Midbrain (tissue), 1 donor: ENCODE results near the gene ASGR2.
"Not testable (repeated sequence)": the region's sequence is repeated elsewhere in the genome, so short reads cannot be mapped to it uniquely, and the experiment has no call there.

Source experiments
- DNase-seq: peaks from one replicate; lab custom pipeline; 2025; lab: John Stamatoyannopoulos, UW

Gene ASGR2

DNA sequence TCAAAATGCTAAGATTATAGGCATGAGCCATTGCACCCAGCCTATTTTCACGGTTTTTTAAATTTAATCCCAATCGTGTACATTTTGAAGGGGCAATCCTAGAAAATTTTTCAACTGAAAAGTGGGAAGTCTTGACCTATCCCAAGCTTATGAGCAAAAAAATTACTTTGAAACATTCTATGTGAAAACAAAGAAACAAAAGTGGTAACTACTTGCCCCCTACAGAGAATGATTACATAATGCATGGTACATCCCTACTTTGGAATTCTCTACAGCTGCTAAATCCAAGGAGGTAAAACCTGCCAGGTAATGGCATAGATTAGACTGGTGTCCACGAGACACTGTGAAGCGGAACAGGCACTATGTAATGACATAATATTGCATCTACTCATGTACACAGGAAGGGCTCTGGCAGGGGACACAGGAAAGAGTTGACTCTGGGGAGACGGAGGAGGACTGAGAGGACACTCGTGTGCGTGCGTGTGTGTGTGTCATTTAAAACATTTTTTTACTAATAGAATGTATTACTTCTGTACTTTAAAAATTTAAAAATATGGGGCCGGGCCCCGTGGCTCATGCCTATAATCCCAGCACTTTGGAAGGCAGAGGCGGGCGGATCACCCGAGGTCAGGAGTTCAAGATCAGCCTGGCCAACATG lies 15.7 kb downstream of the ASGR2 start:
- no peak for DNase-seq

GRCh38 chr17:7097940-7098339 lies 16.7 kb downstream of the ASGR2 start:
- DNase-seq: no peak

DNA sequence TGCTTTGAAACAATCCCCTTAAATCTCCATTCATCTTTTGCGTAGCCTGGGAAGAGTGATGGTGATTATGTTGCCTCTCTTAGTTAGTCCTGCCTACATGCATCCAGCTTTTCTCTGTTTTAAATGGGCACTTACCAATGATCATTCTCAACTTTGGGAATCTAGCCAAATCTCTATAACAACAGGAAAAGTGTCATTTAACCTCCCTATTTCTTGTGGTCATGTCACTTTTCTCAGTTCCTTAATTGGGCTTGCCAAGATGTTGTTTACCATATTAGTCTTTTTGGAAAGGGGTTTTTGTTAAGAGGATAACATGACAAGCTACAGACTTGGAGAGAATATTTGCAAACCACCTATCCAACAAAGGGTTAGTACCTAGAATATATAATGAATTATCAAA lies 19.0 kb downstream of the ASGR2 start:
- DNase-seq: no peak

- no peak for DNase-seq
These were observed 20.0 kb downstream of the ASGR2 start for GRCh38 chr17:7094652-7095019.

- not testable (repeated sequence) for DNase-seq
These were observed 23.2 kb downstream of the ASGR2 start for GRCh38 chr17:7091311-7092005.

DNA sequence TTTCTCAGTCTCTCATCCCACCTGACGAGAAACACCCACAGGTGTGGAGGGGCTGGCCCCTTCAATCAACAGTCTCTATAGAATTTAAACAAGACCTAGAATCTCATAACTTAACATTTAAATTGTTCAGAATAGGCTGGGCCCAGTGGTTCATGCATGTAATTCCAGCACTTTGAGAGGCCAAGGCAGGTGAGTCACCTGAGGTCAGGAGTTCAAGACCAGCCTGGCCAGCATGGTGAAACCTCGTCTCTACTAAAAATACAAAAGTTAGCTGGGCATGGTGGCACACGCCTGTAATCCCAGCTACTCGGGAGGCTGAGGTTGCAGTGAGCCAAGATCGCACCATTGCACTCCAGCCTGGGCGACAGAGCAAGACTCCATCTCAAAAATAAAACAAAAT lies 25.1 kb downstream of the ASGR2 start:
- DNase-seq: not testable (repeated sequence)

- not testable (repeated sequence) for DNase-seq
These were observed 26.2 kb downstream of the ASGR2 start for GRCh38 chr17:7088442-7088841.

DNA sequence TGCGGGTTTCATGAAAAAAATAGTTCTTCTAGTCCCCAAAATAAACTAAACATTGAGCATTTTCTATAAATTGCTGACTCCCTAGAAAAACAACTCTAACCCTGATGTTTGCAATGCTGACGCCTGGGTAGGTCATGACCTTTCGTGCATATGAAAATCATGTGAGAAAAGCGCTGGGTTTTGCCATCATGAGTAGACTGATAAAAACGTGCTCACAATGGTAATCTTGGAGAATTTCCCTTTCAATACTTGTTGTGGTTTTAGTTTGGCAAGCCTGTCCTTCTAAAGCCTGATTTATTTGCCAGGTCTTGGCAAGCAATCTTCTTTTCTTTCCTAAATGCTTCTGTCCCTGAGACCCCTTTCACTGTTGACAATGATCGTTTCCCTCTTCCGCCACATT lies 30.5 kb downstream of the ASGR2 start:
- no peak for DNase-seq

- no peak for DNase-seq
These were observed 31.0 kb downstream of the ASGR2 start for GRCh38 chr17:7083592-7083991.

DNA sequence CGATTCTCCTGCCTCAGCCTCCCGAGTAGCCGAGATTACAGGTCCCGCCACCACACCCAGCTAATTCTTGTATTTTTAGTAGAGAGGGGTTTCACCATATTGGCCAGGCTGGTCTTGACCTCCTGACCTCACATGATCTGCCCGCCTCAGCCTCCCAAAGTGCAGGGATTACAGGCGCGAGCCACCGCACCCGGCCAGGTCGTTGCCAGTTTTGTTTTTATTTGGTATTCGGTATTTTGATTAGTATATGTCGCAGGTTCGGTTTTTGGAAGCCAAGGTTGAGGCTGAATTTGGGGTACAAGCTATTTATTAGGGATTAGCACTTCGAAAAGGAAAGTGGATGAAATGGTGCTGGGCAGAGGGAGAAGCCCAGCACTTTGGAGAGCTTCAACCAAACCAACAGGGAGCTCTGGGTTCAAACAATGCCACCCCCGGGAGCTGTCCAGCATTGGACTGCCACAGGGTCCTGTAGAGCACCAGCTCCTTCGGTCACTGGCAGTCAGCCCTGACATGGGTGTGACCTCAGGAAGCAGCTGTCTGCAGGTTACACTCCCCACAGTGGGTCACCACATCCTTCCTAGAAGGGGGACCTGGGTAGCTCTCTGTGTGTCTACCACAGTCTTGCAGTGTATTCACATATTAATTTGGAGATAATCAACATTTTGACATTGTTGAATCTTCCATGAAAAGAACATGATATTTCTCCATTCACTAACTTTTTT lies 33.1 kb downstream of the ASGR2 start:
- DNase-seq: no peak

DNA sequence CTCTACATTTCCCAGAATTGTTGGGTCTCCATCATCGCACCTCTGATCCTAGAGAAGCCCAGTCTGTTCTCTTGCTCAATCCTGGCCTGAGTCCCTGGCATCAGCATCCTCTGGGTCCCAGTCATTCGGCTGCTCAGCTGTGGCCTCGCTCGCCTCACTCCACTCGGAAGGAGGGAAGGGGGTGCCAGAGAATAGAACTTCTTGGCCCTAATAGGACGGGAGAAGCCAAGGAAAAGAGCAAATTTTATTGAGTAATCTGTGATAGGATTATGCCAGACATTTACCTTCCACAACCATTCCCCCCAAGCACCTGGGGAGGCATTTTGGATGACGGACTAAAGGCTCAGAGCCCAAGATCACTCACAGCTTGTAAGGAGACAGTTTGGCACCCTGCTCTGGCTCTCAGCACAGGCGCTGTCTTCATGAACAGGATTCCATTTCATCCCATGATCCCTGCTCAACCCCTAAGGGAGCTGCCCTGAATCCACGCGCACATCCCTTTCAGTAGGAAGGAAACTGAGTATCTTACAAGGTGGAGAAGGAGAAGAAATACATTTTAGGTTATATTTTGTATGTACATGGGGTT lies 34.1 kb downstream of the ASGR2 start:
- no peak for DNase-seq

- no peak for DNase-seq
These were observed 34.8 kb downstream of the ASGR2 start, which contains the start of gene CLEC10A for GRCh38 chr17:7079581-7080455. CLEC10A (minus strand) TSS chr17:7080251; CDS start chr17:7078812, 1,439 bp downstream.

DNA sequence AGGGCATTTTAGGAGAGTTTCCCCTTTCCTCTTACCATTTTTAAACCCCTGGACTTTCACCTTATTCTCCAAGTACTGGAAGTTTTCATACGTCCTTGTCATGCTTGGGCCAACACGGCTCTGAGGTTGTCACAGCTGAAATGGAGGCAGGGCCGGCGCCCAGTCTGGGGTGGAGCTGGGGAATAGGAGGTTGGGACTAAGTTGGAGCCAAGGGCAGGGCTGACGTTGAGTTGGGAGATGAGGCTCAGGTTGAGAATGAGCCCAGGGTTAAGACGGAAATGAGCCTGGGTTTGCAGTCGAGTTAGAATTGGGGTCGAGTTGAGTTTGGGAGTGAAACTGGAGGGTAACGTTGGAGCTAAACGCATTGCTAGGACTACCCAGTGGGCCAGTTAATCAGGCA lies 35.9 kb downstream of the ASGR2 start:
- no peak for DNase-seq

DNA sequence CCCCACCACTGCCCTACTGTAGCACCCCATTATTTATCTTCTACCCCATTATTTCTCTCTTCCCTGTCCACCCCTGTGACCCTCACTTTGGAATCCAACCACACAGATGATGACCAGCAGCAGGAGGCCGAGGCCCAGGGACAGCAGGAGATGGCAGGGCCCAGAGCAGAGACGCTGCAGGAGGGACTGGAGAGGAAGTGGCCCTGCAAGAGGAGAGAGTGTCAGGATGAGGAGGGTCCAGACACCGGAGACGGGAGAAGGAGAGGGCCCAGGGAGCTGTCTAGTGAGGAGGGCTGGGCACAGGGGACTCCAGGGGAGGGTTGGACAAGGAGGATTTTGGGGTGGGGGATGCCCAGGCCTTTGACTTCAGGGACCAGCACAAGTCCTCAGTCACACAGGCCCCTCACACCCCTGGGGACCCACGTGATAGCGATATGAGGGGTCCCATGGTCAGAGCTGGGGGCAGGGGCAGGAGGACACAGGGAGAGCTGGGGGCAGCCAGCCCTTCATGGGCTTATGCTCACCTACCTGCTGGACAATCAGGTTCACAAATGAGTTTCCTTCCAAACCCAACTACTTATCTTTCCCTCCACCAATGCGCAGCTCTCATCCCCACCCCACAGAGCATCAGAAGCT lies 36.6 kb downstream of the ASGR2 start:
- no peak for DNase-seq

DNA sequence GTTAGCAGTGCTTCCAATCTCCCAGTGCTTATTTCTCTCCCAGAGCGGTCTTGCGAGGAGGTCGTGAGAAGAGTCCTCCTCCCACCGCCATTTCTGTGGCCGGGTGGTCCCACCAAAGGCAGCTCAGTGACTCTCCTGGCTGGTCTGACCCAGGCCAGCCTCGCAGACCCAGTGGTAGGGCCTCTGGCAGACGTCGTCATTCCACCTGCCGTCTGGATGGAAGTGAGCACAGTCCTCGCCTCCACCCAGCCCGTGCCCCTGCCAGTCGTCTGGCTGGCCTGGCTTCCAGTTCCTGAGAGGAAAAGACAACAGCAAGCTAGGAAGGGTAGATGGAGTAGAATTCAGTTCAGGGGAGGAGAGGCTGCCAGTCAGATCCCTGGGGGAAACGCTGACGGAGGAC lies 39.7 kb downstream of the ASGR2 start:
- no peak for DNase-seq

DNA sequence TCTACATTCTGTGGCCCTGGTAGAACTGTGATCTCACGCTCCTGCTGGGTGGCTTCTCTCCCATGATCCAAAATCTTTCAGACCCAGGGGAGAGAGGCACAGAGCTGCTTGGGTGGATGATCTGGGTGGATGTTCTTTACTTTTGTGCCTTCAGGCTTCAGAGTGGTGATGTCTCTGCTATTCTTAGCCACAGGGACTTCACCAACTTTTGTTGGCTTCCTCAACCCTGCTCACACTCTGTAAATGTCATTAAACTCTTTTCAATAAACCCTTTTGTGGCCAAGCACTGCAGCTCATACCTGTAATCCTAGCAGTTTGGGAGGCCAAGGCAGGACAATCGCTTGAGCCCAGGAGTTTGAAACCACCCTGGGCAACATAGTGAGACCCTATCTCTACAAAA lies 42.2 kb downstream of the ASGR2 start:
- DNase-seq: no peak

- DNase-seq: no peak
These were observed 43.9 kb downstream of the ASGR2 start for GRCh38 chr17:7070712-7071111.

DNA sequence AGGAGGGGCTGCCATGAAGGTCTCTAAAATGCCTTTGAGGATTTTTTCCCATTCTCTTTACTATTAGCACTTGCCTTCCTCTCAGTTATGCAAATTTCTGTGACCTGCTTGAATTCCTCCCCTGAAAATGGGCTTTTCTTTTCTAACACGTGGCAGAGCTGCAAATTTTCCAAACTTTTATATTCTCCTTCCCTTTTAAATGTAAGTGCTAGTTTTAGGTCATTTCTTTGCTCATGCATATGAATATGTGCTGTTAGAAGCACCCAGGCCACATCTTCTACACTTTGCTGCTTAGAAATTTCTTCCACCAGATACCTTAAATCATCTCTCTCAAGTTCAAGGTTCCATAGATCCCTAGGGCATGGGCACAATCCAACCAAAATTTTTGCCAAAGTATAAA lies 46.4 kb downstream of the ASGR2 start:
- no peak for DNase-seq

- no peak for DNase-seq
These were observed 47.4 kb downstream of the ASGR2 start for GRCh38 chr17:7067198-7067597.

DNA sequence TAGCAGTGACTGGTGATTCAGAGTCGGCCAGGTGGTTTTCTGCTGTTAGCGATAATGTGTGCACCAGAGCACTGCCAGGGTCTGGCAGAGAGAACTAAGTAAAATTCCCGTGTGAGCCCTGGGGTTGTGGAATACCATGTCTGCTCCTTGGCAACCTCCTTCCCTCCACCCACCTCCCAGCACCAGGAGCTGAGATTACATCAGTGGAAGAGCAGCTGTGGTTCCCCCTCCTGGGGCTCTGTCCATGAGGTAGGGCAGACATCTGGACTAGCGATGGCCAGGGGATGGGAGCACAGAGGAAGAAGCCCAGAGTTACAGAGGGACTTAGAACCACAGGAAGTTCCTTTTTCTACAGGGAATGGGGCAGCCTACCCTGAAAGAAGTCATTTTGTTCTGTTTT lies 50.4 kb downstream of the ASGR2 start:
- DNase-seq: no peak

GRCh38 chr17:7063518-7064094 lies 51.0 kb downstream of the ASGR2 start:
- DNase-seq: no peak
